SK-N-MC (cell line): ENCODE results near the gene GRIFIN.

Source experiments
- EZH2 ChIP-seq: fragments of 200-600 bp; sonication (generic); IDR thresholded peaks from one replicate; pipeline ENCODE4 v1.6.1; 2017; ENCODE audit warnings: antibody characterized with exemption
- FOXP2 ChIP-seq: optimal IDR thresholded peaks from 2 replicates; pipeline ENCODE3; 2011; ENCODE audit warnings: mild to moderate bottlenecking, moderate library complexity; ENCODE audit not compliant: insufficient read depth; ENCODE audit errors: extremely low read length, control extremely low read depth
- POLR2AphosphoS5 ChIP-seq: IDR thresholded peaks from 2 replicates; pipeline ENCODE4 v1.6.1; 2012; ENCODE audit warnings: mild to moderate bottlenecking, low read depth, low read length, borderline replicate concordance

DNA sequence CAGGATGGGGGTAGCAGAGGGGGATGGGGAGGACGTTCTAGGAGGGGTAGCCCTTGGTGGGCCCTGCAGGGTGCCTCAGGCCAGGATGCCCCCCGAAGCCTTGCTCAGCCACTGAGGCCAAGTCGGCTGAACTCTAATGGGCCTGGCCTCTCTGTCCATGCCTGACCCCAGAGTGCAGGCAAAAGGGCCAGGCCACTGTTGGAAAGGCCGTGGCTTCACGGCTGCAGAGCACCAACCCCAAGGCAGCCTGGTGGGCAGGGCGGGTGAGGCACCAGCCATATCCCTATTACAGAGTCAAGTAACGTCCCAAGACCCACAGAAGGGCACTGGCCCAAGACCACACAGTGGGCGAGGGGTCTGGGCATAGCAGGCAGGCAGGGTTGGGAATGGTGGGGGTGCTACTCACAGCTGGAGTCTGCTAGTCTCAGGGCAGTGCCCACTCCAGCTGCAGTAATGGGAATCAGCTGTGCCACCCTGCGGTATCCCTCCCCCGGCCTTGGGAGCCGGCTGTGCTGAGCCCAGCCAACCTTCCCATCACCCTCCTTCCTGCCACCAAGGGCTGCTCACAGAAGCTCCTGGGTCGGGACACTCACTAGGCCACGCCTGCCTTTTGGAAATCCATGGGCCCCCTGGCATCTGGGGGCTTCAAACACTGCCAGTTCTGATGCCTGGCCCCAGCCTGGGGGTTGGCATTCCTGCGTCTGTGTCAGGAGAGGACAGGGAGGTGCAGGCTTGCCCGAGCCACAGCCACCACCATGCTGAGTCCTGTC is 39.4 kb upstream of the GRIFIN start:
- TF ChIP-seq POLR2AphosphoS5, result no peak
- no peak for TF ChIP-seq EZH2
- no peak for TF ChIP-seq FOXP2
